ENCODE results near the gene PROK2.

Gene PROK2

DNA sequence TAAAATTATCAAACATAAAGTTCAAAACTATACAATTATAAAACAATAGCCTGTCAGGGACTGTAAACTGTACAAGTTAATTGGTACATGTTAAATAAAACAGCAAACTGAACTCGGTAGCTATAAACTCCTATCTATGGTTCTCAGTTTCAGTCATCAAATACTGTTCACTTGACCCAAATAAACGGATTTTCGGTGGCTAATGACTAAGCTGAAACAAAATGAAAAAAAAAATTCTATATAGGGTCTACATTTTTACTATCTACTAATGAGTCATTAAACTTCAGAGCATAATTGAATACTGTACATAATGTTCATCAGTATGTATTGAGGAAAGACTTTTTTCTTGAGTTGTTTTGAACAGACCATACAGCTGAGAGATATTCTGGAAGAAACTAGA is 6.6 kb downstream of the PROK2 start:
- Histone ChIP-seq H3K27ac (ENCODE audit: low read depth, low read length) (no peak overlapping the region), H3K4me3 (ENCODE audit: low read depth in 1 of 5, low read length in 5 of 5) (no peak overlapping the region), H3K9me3 (ENCODE audit: control insufficient read depth in 5 of 5, low read length in 5 of 5) (no peaks in the 10 kb centered on the region), H3K4me1 (ENCODE audit: control insufficient read depth in 5 of 5, insufficient read depth in 5 of 5, low read length in 5 of 5) (no peaks in the 10 kb centered on the region), H3K9ac (ENCODE audit: low read length in 5 of 5) (no peak overlapping the region), H3K27me3 (ENCODE audit: control insufficient read depth in 5 of 5, insufficient read depth in 4 of 5, low read length in 5 of 5) (peaks cover 10 to 36% (median 14%) of the 10 kb centered on the region in 5 donors), H3K36me3 (ENCODE audit: control insufficient read depth in 5 of 5, insufficient read depth in 5 of 5, low read length in 5 of 5) (no peaks in the 10 kb centered on the region)

- Histone ChIP-seq H3K9me3 (ENCODE audit: control insufficient read depth in 5 of 5, low read length in 5 of 5) (no peaks in the 10 kb centered on the region), H3K4me1 (ENCODE audit: control insufficient read depth in 5 of 5, insufficient read depth in 5 of 5, low read length in 5 of 5) (no peaks in the 10 kb centered on the region), H3K9ac (ENCODE audit: low read length in 5 of 5) (no peak overlapping the region), H3K27me3 (ENCODE audit: control insufficient read depth in 5 of 5, insufficient read depth in 4 of 5, low read length in 5 of 5) (peaks cover 4 to 22% (median 14%) of the 10 kb centered on the region in 5 donors), H3K36me3 (ENCODE audit: control insufficient read depth in 5 of 5, insufficient read depth in 5 of 5, low read length in 5 of 5) (no peaks in the 10 kb centered on the region), H3K4me3 (ENCODE audit: low read depth in 1 of 5, low read length in 5 of 5) (no peak overlapping the region), H3K27ac (ENCODE audit: low read depth, low read length) (no peak overlapping the region)
Observed at GRCh38 chr3:71776538-71776937, 8.4 kb downstream of the PROK2 start.

GRCh38 chr3:71771884-71772283 is 13.1 kb downstream of the PROK2 start:
- Histone ChIP-seq H3K4me3 (ENCODE audit: low read depth in 1 of 5, low read length in 5 of 5) (no peak overlapping the region), H3K4me1 (ENCODE audit: control insufficient read depth in 5 of 5, insufficient read depth in 5 of 5, low read length in 5 of 5) (no peaks in the 10 kb centered on the region), H3K9me3 (ENCODE audit: control insufficient read depth in 5 of 5, low read length in 5 of 5) (no peaks in the 10 kb centered on the region), H3K27me3 (ENCODE audit: control insufficient read depth in 5 of 5, insufficient read depth in 4 of 5, low read length in 5 of 5) (peaks cover 0 to 5% (median 3%) of the 10 kb centered on the region in 5 donors), H3K27ac (ENCODE audit: low read depth, low read length) (no peak overlapping the region), H3K36me3 (ENCODE audit: control insufficient read depth in 5 of 5, insufficient read depth in 5 of 5, low read length in 5 of 5) (no peaks in the 10 kb centered on the region), H3K9ac (ENCODE audit: low read length in 5 of 5) (no peak overlapping the region)

GRCh38 chr3:71771126-71771525 is 13.8 kb downstream of the PROK2 start:
- Histone ChIP-seq H3K4me3 (ENCODE audit: low read depth in 1 of 5, low read length in 5 of 5) (no peak overlapping the region), H3K9ac (ENCODE audit: low read length in 5 of 5) (no peak overlapping the region), H3K9me3 (ENCODE audit: control insufficient read depth in 5 of 5, low read length in 5 of 5) (no peaks in the 10 kb centered on the region), H3K27ac (ENCODE audit: low read depth, low read length) (no peak overlapping the region), H3K36me3 (ENCODE audit: control insufficient read depth in 5 of 5, insufficient read depth in 5 of 5, low read length in 5 of 5) (no peaks in the 10 kb centered on the region), H3K27me3 (ENCODE audit: control insufficient read depth in 5 of 5, insufficient read depth in 4 of 5, low read length in 5 of 5) (peaks cover 0 to 5% (median 3%) of the 10 kb centered on the region in 5 donors), H3K4me1 (ENCODE audit: control insufficient read depth in 5 of 5, insufficient read depth in 5 of 5, low read length in 5 of 5) (no peaks in the 10 kb centered on the region)

- H3K9me3 ChIP-seq (ENCODE audit: control insufficient read depth in 5 of 5, low read length in 5 of 5): no peaks in the 10 kb centered on the region
- H3K9ac ChIP-seq (ENCODE audit: low read length in 5 of 5): no peak overlapping the region
- no peak overlapping the region for H3K4me3 ChIP-seq (ENCODE audit: low read depth in 1 of 5, low read length in 5 of 5)
- H3K27ac ChIP-seq (ENCODE audit: low read depth, low read length): no peak overlapping the region
- H3K27me3 ChIP-seq (ENCODE audit: control insufficient read depth in 5 of 5, insufficient read depth in 4 of 5, low read length in 5 of 5): peaks cover 0 to 5% (median 0%) of the 10 kb centered on the region in 5 donors
- H3K4me1 ChIP-seq (ENCODE audit: control insufficient read depth in 5 of 5, insufficient read depth in 5 of 5, low read length in 5 of 5): no peaks in the 10 kb centered on the region
- H3K36me3 ChIP-seq (ENCODE audit: control insufficient read depth in 5 of 5, insufficient read depth in 5 of 5, low read length in 5 of 5): no peaks in the 10 kb centered on the region
Observed at GRCh38 chr3:71763426-71763825, 21.5 kb downstream of the PROK2 start.

- Histone ChIP-seq H3K27me3 (ENCODE audit: control insufficient read depth in 5 of 5, insufficient read depth in 4 of 5, low read length in 5 of 5) (peaks cover 0 to 7% (median 2%) of the 10 kb centered on the region in 5 donors), H3K9me3 (ENCODE audit: control insufficient read depth in 5 of 5, low read length in 5 of 5) (no peaks in the 10 kb centered on the region), H3K9ac (ENCODE audit: low read length in 5 of 5) (no peak overlapping the region), H3K36me3 (ENCODE audit: control insufficient read depth in 5 of 5, insufficient read depth in 5 of 5, low read length in 5 of 5) (no peaks in the 10 kb centered on the region), H3K4me3 (ENCODE audit: low read depth in 1 of 5, low read length in 5 of 5) (no peak overlapping the region), H3K4me1 (ENCODE audit: control insufficient read depth in 5 of 5, insufficient read depth in 5 of 5, low read length in 5 of 5) (no peaks in the 10 kb centered on the region), H3K27ac (ENCODE audit: low read depth, low read length) (no peak overlapping the region)
Observed at GRCh38 chr3:71760140-71760539, 24.8 kb downstream of the PROK2 start.

DNA sequence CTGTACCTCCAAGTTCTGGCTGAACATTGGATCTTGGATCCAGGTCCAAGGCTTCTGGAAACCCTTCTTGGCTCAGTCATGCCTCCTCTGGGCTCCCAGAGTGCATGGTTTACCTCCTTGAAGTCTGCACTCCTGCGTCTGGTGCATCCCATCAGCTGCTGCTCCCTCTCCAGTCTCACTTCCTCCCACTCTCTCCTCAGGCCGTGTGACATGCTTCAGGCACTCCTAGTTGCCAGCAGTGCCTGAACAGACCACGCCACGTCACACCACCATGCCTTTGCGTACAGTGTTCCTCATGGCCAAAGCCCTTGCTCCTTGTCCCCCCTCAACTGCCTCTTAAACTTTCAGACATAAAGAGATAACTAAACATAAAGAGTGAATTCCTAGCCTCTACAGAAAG is 25.5 kb downstream of the PROK2 start:
- Histone ChIP-seq H3K36me3 (ENCODE audit: control insufficient read depth in 5 of 5, insufficient read depth in 5 of 5, low read length in 5 of 5) (no peaks in the 10 kb centered on the region), H3K9me3 (ENCODE audit: control insufficient read depth in 5 of 5, low read length in 5 of 5) (no peaks in the 10 kb centered on the region), H3K4me1 (ENCODE audit: control insufficient read depth in 5 of 5, insufficient read depth in 5 of 5, low read length in 5 of 5) (peaks cover 0 to 4% (median 0%) of the 10 kb centered on the region in 5 donors), H3K27me3 (ENCODE audit: control insufficient read depth in 5 of 5, insufficient read depth in 4 of 5, low read length in 5 of 5) (peaks cover 0 to 12% (median 2%) of the 10 kb centered on the region in 5 donors), H3K4me3 (ENCODE audit: low read depth in 1 of 5, low read length in 5 of 5) (no peak overlapping the region), H3K27ac (ENCODE audit: low read depth, low read length) (no peak overlapping the region), H3K9ac (ENCODE audit: low read length in 5 of 5) (no peak overlapping the region)

DNA sequence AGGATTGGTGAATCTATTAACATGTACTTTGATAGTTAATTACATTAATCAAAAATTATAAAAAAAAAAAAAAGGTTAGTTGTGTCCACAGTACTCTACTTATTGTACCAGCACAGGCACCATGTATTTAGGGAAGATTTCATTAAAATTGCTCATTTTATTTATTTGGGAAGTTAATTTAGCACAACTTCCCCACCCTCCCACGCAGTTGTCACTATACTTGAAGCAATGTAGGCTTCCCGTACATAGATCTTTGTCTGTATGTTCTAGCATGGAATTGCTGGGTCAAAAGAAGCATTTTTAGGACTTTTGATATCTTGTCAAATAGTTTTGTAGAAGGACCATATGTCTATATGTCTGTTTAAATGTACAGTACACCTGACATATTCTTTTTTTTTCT is 26.9 kb downstream of the PROK2 start:
- Histone ChIP-seq H3K4me3 (ENCODE audit: low read depth in 1 of 5, low read length in 5 of 5) (no peak overlapping the region), H3K27me3 (ENCODE audit: control insufficient read depth in 5 of 5, insufficient read depth in 4 of 5, low read length in 5 of 5) (peaks cover 0 to 12% (median 4%) of the 10 kb centered on the region in 5 donors), H3K9me3 (ENCODE audit: control insufficient read depth in 5 of 5, low read length in 5 of 5) (no peaks in the 10 kb centered on the region), H3K36me3 (ENCODE audit: control insufficient read depth in 5 of 5, insufficient read depth in 5 of 5, low read length in 5 of 5) (no peaks in the 10 kb centered on the region), H3K27ac (ENCODE audit: low read depth, low read length) (no peak overlapping the region), H3K9ac (ENCODE audit: low read length in 5 of 5) (no peak overlapping the region), H3K4me1 (ENCODE audit: control insufficient read depth in 5 of 5, insufficient read depth in 5 of 5, low read length in 5 of 5) (peaks cover 0 to 10% (median 2%) of the 10 kb centered on the region in 5 donors)

DNA sequence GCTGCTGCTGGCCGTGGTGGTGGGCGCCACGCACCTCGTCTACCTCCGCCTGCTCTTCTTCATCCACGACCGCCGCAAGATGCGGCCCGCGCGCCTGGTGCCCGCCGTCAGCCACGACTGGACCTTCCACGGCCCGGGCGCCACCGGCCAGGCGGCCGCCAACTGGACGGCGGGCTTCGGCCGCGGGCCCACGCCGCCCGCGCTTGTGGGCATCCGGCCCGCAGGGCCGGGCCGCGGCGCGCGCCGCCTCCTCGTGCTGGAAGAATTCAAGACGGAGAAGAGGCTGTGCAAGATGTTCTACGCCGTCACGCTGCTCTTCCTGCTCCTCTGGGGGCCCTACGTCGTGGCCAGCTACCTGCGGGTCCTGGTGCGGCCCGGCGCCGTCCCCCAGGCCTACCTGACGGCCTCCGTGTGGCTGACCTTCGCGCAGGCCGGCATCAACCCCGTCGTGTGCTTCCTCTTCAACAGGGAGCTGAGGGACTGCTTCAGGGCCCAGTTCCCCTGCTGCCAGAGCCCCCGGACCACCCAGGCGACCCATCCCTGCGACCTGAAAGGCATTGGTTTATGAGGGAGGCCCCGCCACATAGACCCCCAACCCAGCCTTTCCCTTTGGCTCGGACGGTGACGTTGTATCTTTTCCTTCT is 30.2 kb downstream of the PROK2 start:
- Histone ChIP-seq H3K27me3 (ENCODE audit: control insufficient read depth in 5 of 5, insufficient read depth in 4 of 5, low read length in 5 of 5) (peaks cover 0 to 25% (median 10%) of the 10 kb centered on the region in 5 donors), H3K9ac (ENCODE audit: low read length in 5 of 5) (no peak overlapping the region), H3K27ac (ENCODE audit: low read depth, low read length) (no peak overlapping the region), H3K4me3 (ENCODE audit: low read depth in 1 of 5, low read length in 5 of 5) (peak overlapping the region in 4 of 5 donors; percentile 65 to 84 (median 72)), H3K36me3 (ENCODE audit: control insufficient read depth in 5 of 5, insufficient read depth in 5 of 5, low read length in 5 of 5) (no peaks in the 10 kb centered on the region), H3K4me1 (ENCODE audit: control insufficient read depth in 5 of 5, insufficient read depth in 5 of 5, low read length in 5 of 5) (peaks cover 0 to 12% (median 6%) of the 10 kb centered on the region in 5 donors), H3K9me3 (ENCODE audit: control insufficient read depth in 5 of 5, low read length in 5 of 5) (no peaks in the 10 kb centered on the region)

- Histone ChIP-seq H3K36me3 (ENCODE audit: control insufficient read depth in 5 of 5, insufficient read depth in 5 of 5, low read length in 5 of 5) (no peaks in the 10 kb centered on the region), H3K9me3 (ENCODE audit: control insufficient read depth in 5 of 5, low read length in 5 of 5) (no peaks in the 10 kb centered on the region), H3K4me1 (ENCODE audit: control insufficient read depth in 5 of 5, insufficient read depth in 5 of 5, low read length in 5 of 5) (peaks cover 0 to 12% (median 6%) of the 10 kb centered on the region in 5 donors), H3K4me3 (ENCODE audit: low read depth in 1 of 5, low read length in 5 of 5) (peak within 1 kb of the TSS; percentile 42 to 84 (median 70)), H3K27ac (ENCODE audit: low read depth, low read length) (no peak within 1 kb of the TSS), H3K27me3 (ENCODE audit: control insufficient read depth in 5 of 5, insufficient read depth in 4 of 5, low read length in 5 of 5) (peaks cover 0 to 25% (median 10%) of the 10 kb centered on the region in 5 donors), H3K9ac (ENCODE audit: low read length in 5 of 5) (peak within 1 kb of the TSS in 1 of 5 donors; percentile 7)
Observed at GRCh38 chr3:71753701-71754609, 31.0 kb downstream of the PROK2 start, which contains the start of gene GPR27. GPR27 (plus strand) TSS chr3:71753855; CDS start chr3:71754050, 195 bp downstream.

Measured in subcutaneous abdominal adipose tissue (tissue), 5 donors.